Right renal cortex interstitium (tissue), 3 donors: ENCODE data around the gene SURF4. TPM values are rescaled to one million over a fixed set of nuclear protein-coding genes. Genes with fewer than 3 reads are reported as not detected.

Experiments used
- polyA plus RNA-seq, 3 donors: library from polyadenylated mRNA; unstranded; fragments of 120-200 nt; gene quantifications; one replicate each; pipeline ENCODE4 v1.2.1, GENCODE V29; 2013; ENCODE audit not compliant: insufficient read length in 3 of 3

Gene SURF4
- polyA plus RNA-seq, 3 donors = 160 to 175 (median 164) TPM

Other genes starting within 250 kb of the SURF4 start
- gene GBGT1, start 212.1 kb downstream of the SURF4 start, polyA plus RNA-seq = 1 to 10 TPM; 1.3 to 1.6 (median 1.6) TPM
- under 1 TPM in 1 of 3 donors, not detected in 2; 0.64 TPM for gene OBP2B, start 166.8 kb downstream of the SURF4 start, polyA plus RNA-seq
- 10 to 100 TPM in 2 of 3 donors, 1 to 10 TPM in 1; 6.8 to 19.5 (median 18.7) TPM for gene ABO, start 100.9 kb downstream of the SURF4 start, polyA plus RNA-seq
- gene SURF6, start 39.9 kb downstream of the SURF4 start, polyA plus RNA-seq = 10 to 100 TPM; 23.4 to 27.3 (median 27.2) TPM
- 10 to 100 TPM; 23.3 to 25.0 (median 24.5) TPM for gene MED22, start 27.9 kb downstream of the SURF4 start, polyA plus RNA-seq
- gene RPL7A, start 27.8 kb downstream of the SURF4 start, polyA plus RNA-seq = 1,000 to 10,000 TPM; 2,744 to 2,837 (median 2,799) TPM
- 10 to 100 TPM; 36.6 to 47.0 (median 42.2) TPM for gene SURF1, start 19.6 kb downstream of the SURF4 start, polyA plus RNA-seq
- 10 to 100 TPM; 20.6 to 25.1 (median 23.0) TPM for gene SURF2, start 19.5 kb downstream of the SURF4 start, polyA plus RNA-seq
- gene STKLD1, start 306 bp upstream of the SURF4 start, polyA plus RNA-seq = 1 to 10 TPM; 2.2 to 3.6 (median 3.4) TPM
- 10 to 100 TPM; 26.9 to 30.7 (median 29.7) TPM for gene REXO4, start 42.0 kb upstream of the SURF4 start, polyA plus RNA-seq
- 1 to 10 TPM; 5.9 to 7.2 (median 6.3) TPM for gene ADAMTS13, start 46.3 kb upstream of the SURF4 start, polyA plus RNA-seq
- 10 to 100 TPM; 23.3 to 28.1 (median 27.3) TPM for gene CACFD1, start 83.9 kb upstream of the SURF4 start, polyA plus RNA-seq
- gene SLC2A6, start 103.0 kb upstream of the SURF4 start, polyA plus RNA-seq = 1 to 10 TPM in 2 of 3 donors, under 1 TPM in 1; 0.82 to 1.4 (median 1.0) TPM
- not detected for gene MYMK, start 148.9 kb upstream of the SURF4 start, polyA plus RNA-seq
- gene ADAMTSL2, start 158.6 kb upstream of the SURF4 start, polyA plus RNA-seq = 1 to 10 TPM; 1.3 to 1.4 (median 1.3) TPM
- gene FAM163B, start 233.3 kb upstream of the SURF4 start, polyA plus RNA-seq = under 1 TPM in 2 of 3 donors, not detected in 1; 0.16 to 0.21 TPM